A673 (cell line): ENCODE data around the gene FUT3.

Experiments
- CTCF ChIP-seq: fragments of 300-800, 200-600 bp; sonication (generic); conservative IDR thresholded peaks from 2 replicates; pipeline ENCODE4 v1.5.1; 2017; ENCODE audit warnings: low read depth, mild to moderate bottlenecking, antibody characterized with exemption, low read length, moderate library complexity, mixed read lengths
- EZH2 ChIP-seq: fragments of 200-600 bp; sonication (generic); IDR thresholded peaks from 2 replicates; pipeline ENCODE4 v1.6.1; 2017; ENCODE audit warnings: borderline replicate concordance, low read depth, mild to moderate bottlenecking, mixed read lengths, antibody characterized with exemption, low read length; ENCODE audit not compliant: poor library complexity, severe bottlenecking

DNA sequence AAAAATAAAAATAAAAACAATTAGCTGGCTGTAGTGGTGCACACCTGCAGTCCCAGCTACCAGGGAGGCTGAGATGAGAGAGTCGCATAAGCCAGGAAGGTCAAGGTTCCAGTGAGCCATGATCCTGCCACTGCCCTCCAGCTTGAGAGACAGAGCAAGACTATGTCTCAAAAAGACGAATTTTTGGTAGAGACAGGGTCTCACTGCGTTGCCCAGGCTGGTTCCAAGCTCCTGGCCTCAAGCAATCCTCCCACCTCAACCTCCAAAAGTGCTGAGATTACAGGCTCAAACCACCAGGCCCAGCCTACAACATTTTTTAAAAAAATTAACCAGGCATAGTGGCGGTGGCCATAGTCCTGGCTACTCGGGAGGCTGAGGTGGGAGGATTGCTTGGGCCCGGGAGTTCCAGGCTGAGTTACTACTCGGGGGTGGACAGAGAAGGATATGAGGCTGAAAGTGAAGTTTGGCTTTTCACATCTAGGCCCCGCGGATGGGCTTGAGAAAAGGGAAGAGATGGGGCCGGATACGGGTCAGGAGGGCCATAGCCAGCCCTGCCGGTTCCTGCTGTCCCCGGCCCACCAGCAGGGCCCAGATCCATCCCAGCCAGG, 42.2 kb upstream of the FUT3 start:
- TF ChIP-seq CTCF (no peak), EZH2 (no peak)
